HepG2 (cell line): ENCODE data around the gene TTC39C. TPM values are rescaled to one million over a fixed set of nuclear protein-coding genes. Genes with fewer than 3 reads are reported as not detected.

Experiments used
- ATAC-seq: fragments of 200-7000 bp; cut with Tn5 transposase; 3 replicates; pipeline ENCODE4 v1.9.1; 2020; ENCODE audit warnings: mild to moderate bottlenecking, moderate library complexity
- BruUV-seq: library from RNA; stranded (reverse); fragments of 400-500 nt; replicated peaks from 2 replicates; lab custom pipeline; 2021; lab: Mats Ljungman, UMichigan
- CTCF ChIA-PET: fragments of 300-600 bp; formaldehyde crosslinking; extraction: SDS; loops from one replicate; lab custom pipeline; 2021; ENCODE audit warnings: low total read pairs, inconsistent platforms, low intra/inter-chr PET ratio; lab: Yijun Ruan, JAX
- POLR2A ChIA-PET: fragments of 350-600 bp; sonication (Branson Sonifier 250); formaldehyde crosslinking; loops from one replicate; lab custom pipeline; 2020; ENCODE audit warnings: antibody characterized with exemption, inconsistent platforms; lab: Yijun Ruan, JAX
- DNase-seq: peaks from one replicate; pipeline ENCODE4 v3.0.0-alpha.2; 2015; ENCODE audit warnings: low spot score
- FAIRE-seq: peaks from 3 replicates; lab custom pipeline; 2011; peaks lifted over from hg19 to GRCh38; lab: Jason Lieb, UNC
- H2AFZ ChIP-seq: one replicate; pipeline ENCODE4 v1.6.1; 2011; ENCODE audit warnings: low read length, inconsistent platforms
- H3K27ac ChIP-seq: fragments of 300-600 bp; 3 replicates; pipeline ENCODE4 v1.8.0; 2011; ENCODE audit warnings: mixed run types, mild to moderate bottlenecking, mixed read lengths, low read length, inconsistent platforms; ENCODE audit not compliant: insufficient read depth; ENCODE audit errors: extremely low read length
- H3K27me3 ChIP-seq, 2 experiments: fragments of 200-600 bp in 1 of 2; 2 replicates in 1 of 2; 3 replicates in 1 of 2; pipeline versions ENCODE4 v1.6.0 to v1.8.0; 2011; ENCODE audit warnings: low read length in 2 of 2, mild to moderate bottlenecking in 2 of 2, moderate library complexity in 2 of 2, inconsistent platforms in 1 of 2; ENCODE audit not compliant: insufficient read depth in 2 of 2, control insufficient read depth in 1 of 2
- H3K36me3 ChIP-seq, 2 experiments: fragments of 200-600 bp in 1 of 2; replicated peaks in 1 of 2; 2 replicates in 1 of 2; 3 replicates in 1 of 2; pipeline versions ENCODE4 v1.5.1 to v1.8.0; 2011; ENCODE audit warnings: low read length in 2 of 2, inconsistent platforms in 1 of 2; ENCODE audit not compliant: insufficient read depth in 2 of 2, control insufficient read depth in 1 of 2
- H3K4me1 ChIP-seq: 2 replicates; pipeline ENCODE4 v1.5.1; 2012; ENCODE audit warnings: low read length, inconsistent platforms; ENCODE audit not compliant: insufficient read depth
- H3K4me2 ChIP-seq: 2 replicates; pipeline ENCODE4 v1.6.0; 2011; ENCODE audit warnings: low read depth, low read length, inconsistent platforms
- H3K4me3 ChIP-seq, 3 experiments: fragments of 200-600 bp in 1 of 3; sonication (generic), shearing (Covaris generic) in 1 of 3; replicated peaks in 1 of 3; 2 replicates each; pipeline ENCODE4 v1.5.1; 2011 to 2016; ENCODE audit warnings: low read length in 3 of 3, inconsistent platforms in 2 of 3, low read depth in 2 of 3, mild to moderate bottlenecking in 2 of 3, control low read depth in 1 of 3, mixed read lengths in 1 of 3; ENCODE audit not compliant: insufficient read depth in 1 of 3
- H3K79me2 ChIP-seq: one replicate; pipeline ENCODE4 v1.6.1; 2011; ENCODE audit warnings: low read length, inconsistent platforms; ENCODE audit not compliant: insufficient read depth
- H3K9ac ChIP-seq: 2 replicates; pipeline ENCODE4 v1.6.0; 2011; ENCODE audit warnings: mild to moderate bottlenecking, low read depth, low read length, inconsistent platforms; ENCODE audit not compliant: insufficient read depth
- H3K9me3 ChIP-seq: 2 replicates; pipeline ENCODE4 v1.5.1; 2012; ENCODE audit warnings: mild to moderate bottlenecking, low read length
- H4K20me1 ChIP-seq: 2 replicates; pipeline ENCODE4 v1.6.0; 2011; ENCODE audit warnings: inconsistent platforms, mild to moderate bottlenecking, low read length, moderate library complexity; ENCODE audit not compliant: insufficient read depth
- DNMT3B ChIP-seq: conservative IDR thresholded peaks from 2 replicates; pipeline ENCODE4 v1.6.1; 2016; ENCODE audit warnings: missing biosample characterization, control low read depth
- E2F2 ChIP-seq: sonication (generic); formaldehyde crosslinking; IDR thresholded peaks from 2 replicates; pipeline ENCODE4 v1.4.0; 2020; ENCODE audit warnings: missing genetic modification reagents, borderline replicate concordance
- FOXO1 ChIP-seq: sonication (generic); formaldehyde crosslinking; IDR thresholded peaks from 2 replicates; pipeline ENCODE4 v1.4.0; 2020; ENCODE audit warnings: missing genetic modification reagents
- PHF8 ChIP-seq: sonication (generic); formaldehyde crosslinking; IDR thresholded peaks from 2 replicates; pipeline ENCODE4 v1.5.0; 2020; ENCODE audit warnings: missing genetic modification reagents
- RFX5 ChIP-seq: IDR thresholded peaks from 2 replicates; pipeline ENCODE4 v1.6.1; 2011; ENCODE audit warnings: low read depth, low read length, improper control_type of control experiment
- SNRNP70 ChIP-seq: fragments of 200-400 bp; formaldehyde crosslinking; IDR thresholded peaks from 2 replicates; pipeline ENCODE4 v1.6.1; 2017; ENCODE audit warnings: mild to moderate bottlenecking, low read depth, low read length, moderate library complexity
- ZBTB3 ChIP-seq: sonication (generic); formaldehyde crosslinking; IDR thresholded peaks from 2 replicates; pipeline ENCODE4 v1.4.0; 2020; ENCODE audit warnings: low read depth, mild to moderate bottlenecking, moderate library complexity, missing genetic modification reagents, borderline replicate concordance
- ZBTB33 ChIP-seq: sonication (generic); formaldehyde crosslinking; IDR thresholded peaks from 2 replicates; pipeline ENCODE4 v1.4.0; 2020; ENCODE audit warnings: missing genetic modification reagents
- ZFY ChIP-seq: sonication (generic); formaldehyde crosslinking; IDR thresholded peaks from 2 replicates; pipeline ENCODE4 v1.4.0; 2020; ENCODE audit warnings: missing genetic modification reagents
- ZFYVE20 ChIP-seq: sonication (generic); formaldehyde crosslinking; IDR thresholded peaks from 2 replicates; pipeline ENCODE4 v1.8.0; 2023; ENCODE audit warnings: low read depth, mild to moderate bottlenecking, moderate library complexity, missing genetic modification reagents, borderline replicate concordance
- ZMYM2 ChIP-seq: sonication (generic); formaldehyde crosslinking; IDR thresholded peaks from 2 replicates; pipeline ENCODE4 v1.8.0; 2022; ENCODE audit warnings: mild to moderate bottlenecking, missing genetic modification reagents
- ZNF318 ChIP-seq: sonication (generic); formaldehyde crosslinking; IDR thresholded peaks from 2 replicates; pipeline ENCODE4 v1.4.0; 2020; ENCODE audit warnings: mild to moderate bottlenecking, missing genetic modification reagents
- ZNF605 ChIP-seq: sonication (generic); formaldehyde crosslinking; IDR thresholded peaks from 2 replicates; pipeline ENCODE4 v1.8.0; 2022; ENCODE audit warnings: mild to moderate bottlenecking, missing genetic modification reagents
- ZNF614 ChIP-seq: IDR thresholded peaks from 2 replicates; pipeline ENCODE4 v1.6.1; 2018; ENCODE audit warnings: missing biosample characterization, missing genetic modification reagents, inconsistent platforms, borderline replicate concordance
- ZNF761 ChIP-seq: sonication (generic); formaldehyde crosslinking; conservative IDR thresholded peaks from 2 replicates; pipeline ENCODE4 v1.4.0; 2020; ENCODE audit warnings: mild to moderate bottlenecking, missing genetic modification reagents
- WGBS: methylation state at CpG from one replicate; pipeline ENCODE4 v1.1.6; 2017; ENCODE audit warnings: low lambda C conversion rate; 5-methylcytosine and 5-hydroxymethylcytosine counted together
- in situ Hi-C: cut with HindIII; loops from 2 replicates; pipeline ENCODE4 v1.10.0; 2017; ENCODE audit warnings: low pct_unique_long_range_greater_than_20kb; ENCODE audit not compliant: extremely low pct_ligation_motif_present
- intact Hi-C: fragments of 100-400 bp; cut with micrococcal nuclease; formaldehyde crosslinking; loops from one replicate; pipeline ENCODE4 v1.10.0; 2022; ENCODE audit not compliant: unreplicated experiment
- polyA plus RNA-seq, 8 experiments: library from polyadenylated mRNA; depleted of rRNA in 3 of 8; stranded (reverse) in 7 of 8; unstranded in 1 of 8; fragments of >200 nt; fragmentation: Illumina TruSeq in 4 of 8; extraction: Trizol in 4 of 8; gene quantifications; 2 replicates each; pipeline versions ENCODE4 v1.2.1 to v1.2.3, GENCODE V29; 2011 to 2016; ENCODE audit warnings: low read depth in 4 of 8, missing spikeins in 1 of 8, mixed read lengths in 1 of 8; ENCODE audit not compliant: insufficient read depth in 1 of 8
- total RNA-seq, 5 experiments: library from RNA; depleted of rRNA; stranded (reverse); fragments of >200 nt; fragmentation: Illumina TruSeq; extraction: Trizol; gene quantifications; 2 replicates each; pipeline ENCODE4 v1.2.3, GENCODE V29; 2016; ENCODE audit warnings: low read depth in 1 of 5

TTC39C gene
- total and polyA plus RNA-seq, 2 of the 13 experiments (the other 11 are each of a cell fraction or from before 2014, with no cell fraction given), result 19.1 to 25.9 TPM

- BruUV-seq, result no TSS peak
- ChIA-PET CTCF (no interaction called here), POLR2A (no interaction called here)
- Histone ChIP-seq H4K20me1 (no peaks in the 10 kb centered on the region), H3K27me3 (no peaks in the 10 kb centered on the region; a peak in 1 of 5 replicates), H3K36me3 (no peaks in the 10 kb centered on the region), H3K4me3 (no peak overlapping the region), H3K4me2 (no peak overlapping the region), H2AFZ (no peak overlapping the region), H3K27ac (no peak overlapping the region), H3K79me2 (no peaks in the 10 kb centered on the region), H3K4me1 (peaks cover 26% of the 10 kb centered on the region), H3K9me3 (no peaks in the 10 kb centered on the region), H3K9ac (no peak overlapping the region)
- in situ Hi-C loops (no loop called here), intact Hi-C loops (loop anchor here (2.0 kb wide), 1 partner anchor 15 kb away; no protein-coding TSS in a partner anchor)
- ATAC-seq (no peak), FAIRE-seq (no peak), DNase-seq (no peak)
- WGBS, result 51% methylated on average over 2 of the region's 2 CpGs
- TF ChIP-seq ZFY (CRISPR knock-in tag) (no peak), FOXO1 (CRISPR knock-in tag) (no peak), ZBTB33 (CRISPR knock-in tag) (no peak), ZBTB3 (CRISPR knock-in tag) (no peak), RFX5 (no peak), ZMYM2 (CRISPR knock-in tag) (no peak), ZNF605 (CRISPR knock-in tag) (no peak), ZNF614 (CRISPR knock-in tag) (no peak), SNRNP70 (no peak), DNMT3B (CRISPR knock-in tag) (no peak), ZNF318 (no peak), ZNF761 (CRISPR knock-in tag) (no peak), E2F2 (CRISPR knock-in tag) (no peak), ZFYVE20 (CRISPR knock-in tag) (no peak), PHF8 (CRISPR knock-in tag) (no peak)
These were observed 16.5 kb upstream of the TTC39C start for GRCh38 chr18:23998018-23998417.
